Epidermal melanocyte (primary cell): ENCODE measurements around the gene ILF3.

Experiments
- DNase-seq: peaks from one replicate; pipeline ENCODE4 v3.0.0; 2011; ENCODE audit warnings: low spot score; ENCODE audit not compliant: insufficient read length

The ILF3 gene

DNA sequence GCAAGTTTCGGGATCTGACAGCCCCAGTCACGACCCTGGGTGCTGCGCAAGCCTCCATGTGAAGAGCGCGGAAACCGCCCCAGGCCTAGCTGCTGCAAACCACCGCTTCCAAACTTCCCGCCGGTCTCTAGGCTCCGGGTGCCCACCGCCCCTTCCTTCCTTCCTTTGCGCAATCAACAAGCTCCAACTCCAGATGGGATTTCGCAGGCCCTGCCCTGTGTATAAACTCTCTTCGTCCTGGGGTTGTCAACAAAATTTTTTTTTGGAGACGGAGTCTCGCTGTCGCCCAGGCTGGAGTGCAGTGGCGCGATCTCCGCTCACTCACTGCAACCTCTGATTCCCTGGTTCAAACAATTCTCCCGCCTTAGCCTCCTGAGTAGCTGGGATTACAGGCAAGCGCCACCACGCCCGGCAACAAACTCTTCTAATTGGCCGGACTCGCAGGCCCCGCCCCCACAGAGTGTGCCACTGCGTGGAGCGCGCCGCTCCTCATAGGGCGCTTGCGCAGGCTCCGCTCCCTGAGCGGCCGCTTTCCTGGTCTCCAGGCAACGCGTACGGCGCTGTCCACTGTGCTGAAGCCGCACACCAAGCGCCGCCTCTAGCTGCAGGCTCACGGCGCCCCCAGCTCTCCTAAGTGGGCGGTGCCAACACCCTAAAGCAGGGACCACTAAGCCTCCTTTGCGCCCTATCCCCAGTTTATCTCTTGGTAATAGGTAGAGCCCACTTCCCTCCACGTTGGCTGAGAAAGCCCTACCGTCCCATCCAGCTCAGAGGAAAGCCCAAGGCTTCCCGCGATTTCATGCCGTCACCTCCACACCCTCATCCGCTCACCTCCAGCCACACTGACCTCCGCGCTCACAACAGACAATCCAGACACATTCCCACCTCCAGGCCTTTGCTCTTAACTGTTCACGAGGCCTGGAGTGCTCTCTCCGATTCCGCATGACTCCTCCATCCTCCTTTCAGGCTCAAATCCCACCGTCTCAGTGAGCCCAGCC lies 41.6 kb downstream of the ILF3 start:
- peak; percentile 98 for DNase-seq

DNA sequence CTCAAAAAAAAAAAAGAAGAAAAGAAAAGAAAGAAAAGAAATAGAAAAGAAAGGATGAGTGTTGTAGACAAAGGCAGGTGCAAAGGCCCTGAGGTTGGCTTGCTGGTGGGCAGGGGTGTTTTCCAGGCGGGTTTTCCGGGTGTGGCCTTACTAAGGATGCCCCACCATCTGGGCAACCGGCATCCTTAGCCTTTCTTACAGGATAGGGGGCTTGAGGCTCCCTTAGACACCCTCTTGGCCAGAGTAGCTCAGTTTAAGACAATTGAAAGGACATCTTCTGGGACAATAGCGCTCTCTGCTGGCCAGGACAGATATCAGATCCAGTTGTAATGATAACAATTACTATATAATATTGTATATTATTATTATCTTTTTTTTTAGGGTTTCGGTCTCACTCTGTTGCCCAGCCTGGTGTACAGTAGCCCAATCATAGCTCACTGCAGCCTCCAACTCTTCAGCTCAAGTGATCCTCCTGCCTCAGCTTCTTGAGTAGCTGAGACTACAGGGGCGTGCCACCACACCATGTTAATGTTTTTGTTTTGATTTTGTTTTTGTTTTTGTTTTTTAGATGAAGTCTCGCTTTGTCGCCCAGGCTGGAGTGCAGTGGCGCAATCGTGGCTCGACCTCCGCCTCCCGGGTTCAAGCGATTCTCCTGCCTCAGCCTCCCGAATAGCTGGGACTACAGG lies 45.6 kb downstream of the ILF3 start:
- no peak for DNase-seq

GRCh38 chr19:10701955-10702525 lies 47.9 kb downstream of the ILF3 start:
- DNase-seq, result no peak

DNA sequence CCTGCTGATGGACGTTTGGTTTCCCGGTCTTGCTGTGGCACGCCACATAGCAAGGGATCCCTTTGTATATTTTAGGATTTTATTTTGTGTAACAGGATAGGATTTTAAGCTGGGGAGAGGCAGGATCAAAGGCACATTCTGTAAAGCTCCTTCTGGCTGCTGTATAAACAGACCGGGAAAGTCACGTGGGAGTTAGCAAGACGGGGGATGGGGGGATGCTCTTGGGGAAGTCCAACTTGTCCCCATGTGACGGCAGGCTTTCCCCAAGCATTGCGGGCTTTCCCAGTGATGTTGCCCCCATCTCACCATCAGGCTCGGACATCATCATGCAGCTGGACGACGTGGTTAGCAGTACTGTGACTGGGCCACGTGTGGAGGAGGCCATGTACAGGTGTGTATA lies 52.8 kb downstream of the ILF3 start:
- DNase-seq, result no peak

GRCh38 chr19:10707440-10707839 lies 53.3 kb downstream of the ILF3 start:
- no peak for DNase-seq

GRCh38 chr19:10708291-10708690 lies 54.1 kb downstream of the ILF3 start:
- no peak for DNase-seq

DNA sequence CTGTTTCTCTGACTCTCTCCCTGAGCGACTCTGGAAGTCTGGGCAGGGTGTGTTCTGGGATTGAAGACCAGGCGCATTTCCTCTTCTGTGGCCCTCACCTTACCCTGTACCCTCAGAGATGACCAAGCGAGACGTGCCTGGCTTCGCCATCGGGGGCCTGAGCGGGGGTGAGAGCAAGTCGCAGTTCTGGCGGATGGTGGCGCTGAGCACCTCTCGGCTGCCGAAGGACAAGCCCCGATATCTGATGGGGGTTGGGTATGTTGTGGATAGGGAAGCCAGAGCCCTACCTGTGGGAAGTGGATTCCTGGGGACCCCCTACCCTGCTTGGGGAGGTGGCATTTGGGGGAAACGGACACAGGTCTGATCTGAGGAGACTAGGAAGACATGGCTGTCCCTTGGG lies 57.9 kb downstream of the ILF3 start:
- no peak for DNase-seq

GRCh38 chr19:10712754-10713153 lies 58.6 kb downstream of the ILF3 start:
- no peak for DNase-seq

GRCh38 chr19:10713317-10713716 lies 59.2 kb downstream of the ILF3 start:
- no peak for DNase-seq

GRCh38 chr19:10717054-10717355 lies 62.9 kb downstream of the ILF3 start:
- no peak for DNase-seq

GRCh38 chr19:10717356-10718204 lies 63.4 kb downstream of the ILF3 start, which contains the start of gene DNM2:
Gene DNM2 (plus strand): TSS chr19:10718079. CDS start chr19:10718243, 164 bp downstream.
- DNase-seq, result peak; percentile 99

GRCh38 chr19:10718205-10719196 lies 64.4 kb downstream of the ILF3 start:
- no peak for DNase-seq

DNA sequence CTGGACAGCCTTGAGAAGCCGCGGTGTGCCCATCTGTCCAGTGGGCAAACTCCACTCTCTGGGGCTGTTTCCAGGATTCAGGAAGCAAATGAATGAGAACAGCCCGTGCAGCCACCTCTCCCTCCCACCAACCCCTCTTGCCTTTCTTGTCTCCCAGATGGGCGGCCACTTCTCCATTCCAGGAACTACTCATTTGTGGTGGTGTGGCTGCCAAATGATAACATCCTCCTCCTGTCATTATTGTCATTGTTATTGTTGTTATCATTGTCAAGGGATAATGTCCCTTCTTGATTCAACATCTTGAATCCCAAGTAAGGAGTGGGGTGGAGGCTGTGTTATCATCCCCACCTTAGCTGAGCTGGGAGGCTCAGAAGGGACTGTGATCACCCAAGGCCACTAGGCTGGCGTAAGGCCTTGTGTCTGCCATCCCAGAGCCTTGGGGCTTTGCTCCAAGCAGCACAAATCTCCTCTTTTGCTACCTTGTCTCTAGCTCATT lies 65.4 kb downstream of the ILF3 start:
- no peak for DNase-seq

GRCh38 chr19:10720607-10721125 lies 66.5 kb downstream of the ILF3 start:
- no peak for DNase-seq

DNA sequence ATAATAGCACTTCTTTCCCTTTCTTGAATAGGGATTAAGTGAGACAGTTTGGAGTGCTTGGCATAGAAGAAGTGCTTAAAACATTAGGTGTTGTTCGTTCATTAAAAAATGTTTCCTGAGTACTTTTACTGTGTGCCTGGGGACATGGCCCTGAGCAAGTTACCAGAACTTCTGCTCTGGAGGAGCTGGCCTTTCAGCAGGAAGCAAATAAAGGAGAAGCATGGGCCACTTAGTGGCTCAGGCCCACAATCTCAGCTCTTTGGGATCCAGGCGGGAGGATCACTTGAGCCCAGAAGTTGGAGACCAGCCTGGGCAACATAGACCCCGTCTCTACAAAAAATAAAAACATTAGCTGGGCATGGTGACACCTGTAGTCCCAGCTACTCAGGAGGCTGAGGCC lies 69.4 kb downstream of the ILF3 start:
- no peak for DNase-seq

GRCh38 chr19:10724573-10725071 lies 70.5 kb downstream of the ILF3 start:
- peak; percentile 65 for DNase-seq

DNA sequence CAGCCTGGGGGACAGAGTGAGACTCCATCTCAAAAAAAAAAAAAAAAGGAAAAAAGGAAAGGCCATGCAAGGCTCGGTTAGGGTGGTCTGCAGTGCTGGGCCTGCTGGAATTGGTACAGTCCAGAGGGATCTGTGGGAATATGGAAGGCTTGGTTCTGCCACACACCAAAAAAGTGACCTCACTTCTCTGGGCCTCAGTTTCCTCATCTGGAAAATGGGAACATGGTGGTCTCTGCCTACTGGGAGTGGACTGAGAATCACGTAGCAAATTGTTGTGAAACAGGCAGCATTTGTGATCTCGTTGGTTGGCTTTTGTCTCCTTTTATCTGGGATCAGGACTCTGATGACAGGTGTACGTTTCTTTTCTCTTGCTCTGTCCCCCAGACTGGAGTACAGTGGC lies 71.3 kb downstream of the ILF3 start:
- no peak for DNase-seq

GRCh38 chr19:10726268-10726667 lies 72.1 kb downstream of the ILF3 start:
- DNase-seq, result no peak

DNA sequence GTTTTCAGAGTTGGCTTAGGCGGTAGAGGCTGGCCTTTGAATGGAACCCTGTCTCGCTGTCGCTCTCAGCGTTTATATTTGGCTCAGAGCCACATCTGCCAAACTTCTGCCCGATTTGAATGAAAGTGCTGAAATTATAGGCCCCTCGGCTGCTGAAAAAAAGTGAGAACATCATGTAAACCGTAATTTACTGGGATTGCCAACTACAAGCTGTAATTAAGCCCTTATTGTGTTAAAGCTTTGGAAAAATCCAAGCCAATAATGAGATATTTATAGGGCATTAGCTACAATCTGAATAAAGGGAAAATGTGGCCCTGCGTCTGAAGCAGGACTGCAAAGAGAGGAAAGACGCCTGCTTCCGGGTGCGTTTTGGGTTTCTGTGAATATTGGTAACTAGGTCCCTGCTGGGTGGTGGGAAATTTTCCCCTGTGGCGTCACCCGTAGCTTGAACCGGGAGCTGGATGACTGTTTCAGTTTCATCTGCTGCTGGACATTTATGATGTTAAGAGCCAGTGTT lies 73.6 kb downstream of the ILF3 start:
- DNase-seq, result no peak
